ENCODE measurements around the gene WBP1L. TPM values are rescaled to one million over a fixed set of nuclear protein-coding genes. Genes with fewer than 3 reads are reported as not detected.

WBP1L gene
- polyA plus RNA-seq, 1 experiment = 27.6 TPM

DNA sequence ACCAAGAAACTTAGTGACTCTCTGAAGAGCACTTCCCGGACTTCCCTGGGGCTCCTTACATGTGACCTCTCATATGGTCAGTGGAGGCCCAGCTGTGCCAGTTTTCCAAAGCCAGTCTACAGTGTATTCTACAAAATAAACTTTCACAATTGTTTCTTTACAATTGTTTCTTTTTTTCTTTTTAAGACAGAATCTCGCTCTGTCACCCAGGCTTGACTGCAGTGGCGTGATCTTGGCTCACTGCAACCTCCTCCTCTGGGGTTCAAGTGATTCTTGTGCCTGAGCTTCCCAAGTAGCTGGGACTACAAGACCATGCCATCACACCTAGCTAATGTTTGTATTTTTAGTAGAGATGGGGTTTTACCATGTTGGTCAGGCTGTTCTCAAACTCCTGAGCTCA is 67.6 kb downstream of the WBP1L start:
- Histone ChIP-seq H3K27me3 (ENCODE audit: control insufficient read depth, insufficient read depth, low read length) (no peaks in the 10 kb centered on the region), H3K9me3 (ENCODE audit: control insufficient read depth, insufficient read depth, low read length) (no peaks in the 10 kb centered on the region; the same call in 1 of the 2 replicates), H3K27ac (ENCODE audit: low read depth, low read length) (no peak overlapping the region), H3K4me3 (ENCODE audit: low read depth, low read length) (no peak overlapping the region)
- TF ChIP-seq, protein P1, sequence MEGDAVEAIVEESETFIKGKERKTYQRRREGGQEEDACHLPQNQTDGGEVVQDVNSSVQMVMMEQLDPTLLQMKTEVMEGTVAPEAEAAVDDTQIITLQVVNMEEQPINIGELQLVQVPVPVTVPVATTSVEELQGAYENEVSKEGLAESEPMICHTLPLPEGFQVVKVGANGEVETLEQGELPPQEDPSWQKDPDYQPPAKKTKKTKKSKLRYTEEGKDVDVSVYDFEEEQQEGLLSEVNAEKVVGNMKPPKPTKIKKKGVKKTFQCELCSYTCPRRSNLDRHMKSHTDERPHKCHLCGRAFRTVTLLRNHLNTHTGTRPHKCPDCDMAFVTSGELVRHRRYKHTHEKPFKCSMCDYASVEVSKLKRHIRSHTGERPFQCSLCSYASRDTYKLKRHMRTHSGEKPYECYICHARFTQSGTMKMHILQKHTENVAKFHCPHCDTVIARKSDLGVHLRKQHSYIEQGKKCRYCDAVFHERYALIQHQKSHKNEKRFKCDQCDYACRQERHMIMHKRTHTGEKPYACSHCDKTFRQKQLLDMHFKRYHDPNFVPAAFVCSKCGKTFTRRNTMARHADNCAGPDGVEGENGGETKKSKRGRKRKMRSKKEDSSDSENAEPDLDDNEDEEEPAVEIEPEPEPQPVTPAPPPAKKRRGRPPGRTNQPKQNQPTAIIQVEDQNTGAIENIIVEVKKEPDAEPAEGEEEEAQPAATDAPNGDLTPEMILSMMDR (IDR thresholded peaks at IDR 0.05; ENCODE audit: low read depth, low read length) = no peak
- POLR2A ChIA-PET = no interaction called here
- CTCF ChIA-PET = no interaction called here
- no peak for DNase-seq (ENCODE audit: low read depth, low spot score)

DNA sequence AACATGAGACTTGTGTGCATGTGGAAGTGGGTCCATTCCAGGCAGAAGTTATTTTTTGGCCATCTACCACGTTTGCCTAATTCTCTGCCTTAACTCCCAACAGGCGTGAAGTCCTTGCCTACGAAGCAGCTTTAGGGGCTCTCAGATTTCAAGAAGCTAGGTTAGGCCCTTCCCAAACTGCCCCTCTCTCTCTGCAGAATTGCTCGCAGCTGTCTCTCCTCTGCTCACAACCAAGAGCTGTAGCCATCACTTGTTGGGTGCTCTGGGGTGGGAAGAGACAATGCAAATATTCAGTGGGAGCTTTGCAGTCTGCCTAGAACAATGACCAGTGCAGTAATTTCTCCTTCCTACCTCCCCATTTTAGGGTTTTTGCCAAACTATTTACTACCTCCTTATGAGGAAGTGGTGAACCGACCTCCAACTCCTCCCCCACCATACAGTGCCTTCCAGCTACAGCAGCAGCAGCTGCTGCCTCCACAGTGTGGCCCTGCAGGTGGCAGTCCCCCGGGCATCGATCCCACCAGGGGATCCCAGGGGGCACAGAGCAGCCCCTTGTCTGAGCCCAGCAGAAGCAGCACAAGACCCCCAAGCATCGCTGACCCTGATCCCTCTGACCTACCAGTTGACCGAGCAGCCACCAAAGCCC is 68.6 kb downstream of the WBP1L start:
- ChIA-PET POLR2A (no interaction called here), CTCF (interaction anchor here (1.4 kb wide), 1 partner anchor 59 kb away, joined by 3 read pairs; no protein-coding TSS in a partner anchor)
- DNase-seq (ENCODE audit: low read depth, low spot score) = no peak
- TF ChIP-seq, protein P1 (IDR thresholded peaks at IDR 0.05; ENCODE audit: low read depth, low read length) = no peak
- Histone ChIP-seq H3K27ac (ENCODE audit: low read depth, low read length) (no peak overlapping the region), H3K4me3 (ENCODE audit: low read depth, low read length) (no peak overlapping the region), H3K27me3 (ENCODE audit: control insufficient read depth, insufficient read depth, low read length) (no peaks in the 10 kb centered on the region), H3K9me3 (ENCODE audit: control insufficient read depth, insufficient read depth, low read length) (no peaks in the 10 kb centered on the region; the same call in 1 of the 2 replicates)

DNA sequence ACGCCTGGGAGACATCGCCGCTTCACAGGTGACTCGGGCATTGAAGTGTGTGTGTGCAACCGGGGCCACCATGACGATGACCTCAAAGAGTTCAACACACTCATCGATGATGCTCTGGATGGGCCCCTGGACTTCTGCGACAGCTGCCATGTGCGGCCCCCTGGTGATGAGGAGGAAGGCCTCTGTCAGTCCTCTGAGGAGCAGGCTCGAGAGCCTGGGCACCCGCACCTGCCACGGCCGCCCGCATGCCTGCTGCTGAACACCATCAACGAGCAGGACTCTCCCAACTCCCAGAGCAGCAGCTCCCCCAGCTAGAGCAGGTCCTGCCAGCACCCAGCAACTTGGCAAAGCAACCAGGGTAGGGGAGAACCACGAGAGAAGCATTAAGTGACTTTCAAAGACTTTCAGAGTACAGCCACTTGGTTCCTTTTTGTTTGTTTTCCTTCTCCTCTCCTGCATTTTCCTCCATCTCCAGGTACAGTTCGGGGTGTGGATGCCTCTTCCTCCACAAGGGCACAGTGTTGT is 69.3 kb downstream of the WBP1L start:
- H3K9me3 ChIP-seq (ENCODE audit: control insufficient read depth, insufficient read depth, low read length) = no peaks in the 10 kb centered on the region; the same call in 1 of the 2 replicates
- TF ChIP-seq, protein P1 (IDR thresholded peaks at IDR 0.05; ENCODE audit: low read depth, low read length) = no peak
- H3K27me3 ChIP-seq (ENCODE audit: control insufficient read depth, insufficient read depth, low read length) = no peaks in the 10 kb centered on the region
- H3K27ac ChIP-seq (ENCODE audit: low read depth, low read length) = no peak overlapping the region
- H3K4me3 ChIP-seq (ENCODE audit: low read depth, low read length) = no peak overlapping the region
- DNase-seq (ENCODE audit: low read depth, low spot score) = no peak
- ChIA-PET CTCF (interaction anchor here (1.4 kb wide), 1 partner anchor 60 kb away, joined by 3 read pairs; no protein-coding TSS in a partner anchor), POLR2A (no interaction called here)

DNA sequence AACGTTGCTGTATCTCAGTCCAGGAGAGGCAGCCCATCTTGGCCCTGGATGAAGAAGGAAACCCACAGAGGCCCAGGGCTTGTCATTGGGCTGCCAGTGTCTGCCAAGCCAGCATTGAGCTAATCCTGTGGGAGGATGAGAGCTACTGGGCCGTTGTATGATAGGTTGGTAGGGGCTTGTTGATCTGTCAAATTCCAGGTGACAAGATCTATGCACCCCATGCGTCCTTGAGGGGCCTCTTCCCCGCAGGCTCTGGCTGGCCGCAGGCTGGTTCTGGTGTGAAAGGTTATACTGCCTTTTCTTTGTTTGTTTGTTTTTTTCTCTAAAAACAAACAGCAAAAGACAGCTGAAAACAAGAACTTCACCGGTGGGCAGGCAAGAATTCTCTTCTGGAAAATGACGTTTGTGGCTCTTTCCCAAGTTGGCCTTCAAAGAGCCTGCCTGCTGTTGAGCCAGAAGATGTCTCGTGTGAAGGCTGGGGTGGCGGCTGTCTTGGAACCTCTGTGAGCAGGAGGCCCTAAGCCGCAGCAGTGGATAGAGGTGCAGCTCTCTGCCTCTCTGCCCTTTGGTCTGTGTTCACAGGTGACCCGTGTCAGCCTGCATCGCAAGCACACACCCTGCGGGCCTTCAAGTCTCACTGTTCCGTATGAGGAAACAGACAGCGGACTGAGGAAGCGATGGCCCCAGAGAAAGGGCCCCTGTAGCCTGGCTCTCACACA is 70.1 kb downstream of the WBP1L start:
- Histone ChIP-seq H3K4me3 (ENCODE audit: low read depth, low read length) (no peak overlapping the region), H3K27ac (ENCODE audit: low read depth, low read length) (peak overlapping the region; percentile 31), H3K9me3 (ENCODE audit: control insufficient read depth, insufficient read depth, low read length) (no peaks in the 10 kb centered on the region; the same call in 1 of the 2 replicates), H3K27me3 (ENCODE audit: control insufficient read depth, insufficient read depth, low read length) (no peaks in the 10 kb centered on the region)
- TF ChIP-seq, protein P1 (IDR thresholded peaks at IDR 0.05; ENCODE audit: low read depth, low read length) = no peak
- DNase-seq (ENCODE audit: low read depth, low spot score) = no peak
- ChIA-PET CTCF (interaction anchor here (1.4 kb wide), 1 partner anchor 61 kb away, joined by 3 read pairs; no protein-coding TSS in a partner anchor), POLR2A (no interaction called here)

DNA sequence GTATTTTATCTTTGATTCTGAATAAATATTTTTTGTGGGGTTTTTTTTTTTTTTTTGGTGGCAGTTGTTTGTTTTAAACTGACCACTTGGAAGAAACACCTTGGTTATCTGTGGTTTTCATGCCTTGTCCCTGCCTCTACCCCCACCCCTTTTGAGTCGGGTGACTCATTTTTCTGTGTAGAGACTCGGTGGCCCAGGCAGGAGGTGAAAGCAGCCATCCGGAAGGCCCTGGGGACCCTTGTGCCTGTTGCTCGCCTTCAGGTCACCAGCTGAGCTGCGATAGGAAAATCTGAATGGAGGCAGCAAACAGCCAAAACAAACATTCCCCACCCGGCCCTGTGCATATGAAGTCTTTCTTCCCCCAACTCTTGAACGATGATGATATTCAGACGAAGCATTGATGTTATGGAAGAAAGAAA is 70.7 kb downstream of the WBP1L start:
- TF ChIP-seq, protein P1 (IDR thresholded peaks at IDR 0.05; ENCODE audit: low read depth, low read length) = no peak
- ChIA-PET POLR2A (no interaction called here), CTCF (no interaction called here)
- Histone ChIP-seq H3K4me3 (ENCODE audit: low read depth, low read length) (no peak overlapping the region), H3K27me3 (ENCODE audit: control insufficient read depth, insufficient read depth, low read length) (no peaks in the 10 kb centered on the region), H3K27ac (ENCODE audit: low read depth, low read length) (peak overlapping the region; percentile 31), H3K9me3 (ENCODE audit: control insufficient read depth, insufficient read depth, low read length) (no peaks in the 10 kb centered on the region; the same call in 1 of the 2 replicates)
- no peak for DNase-seq (ENCODE audit: low read depth, low spot score)
